Measurements from ENCODE around the gene ANKRD23. TPM values are rescaled to one million over a fixed set of nuclear protein-coding genes. Genes with fewer than 3 reads are reported as not detected.

Gene ANKRD23
- total RNA-seq, 3 donors from 2014 or later (not counting 1 experiment from before 2014, with no cell fraction given) = 8.3 to 11.2 (median 10.1) TPM

- no peak overlapping the region for H3K27ac Mint-ChIP-seq
- H3K4me3 ChIP-seq (ENCODE audit: low read length) = no peak overlapping the region
- no peaks in the 10 kb centered on the region for H3K9me3 ChIP-seq (ENCODE audit: control insufficient read depth, insufficient read depth, low read length)
- no peaks in the 10 kb centered on the region for H3K36me3 ChIP-seq (ENCODE audit: control insufficient read depth, insufficient read depth, low read length)
- no peak overlapping the region for H3K4me3 Mint-ChIP-seq
- DNase-seq (no peak), ATAC-seq (no peak)
- no peaks in the 10 kb centered on the region for H3K9me3 Mint-ChIP-seq
- no peaks in the 10 kb centered on the region for H3K36me3 Mint-ChIP-seq
- no peaks in the 10 kb centered on the region for H3K4me1 ChIP-seq (ENCODE audit: control insufficient read depth, insufficient read depth, low read length)
- intact Hi-C loops (cut with micrococcal nuclease) = no loop called here
- H3K4me1 Mint-ChIP-seq = peaks cover 0 to 9% of the 10 kb centered on the region in 2 donors
- WGBS (ENCODE audit: insufficient coverage) = 89% methylated on average over 6 of the region's 6 CpGs
- no peaks in the 10 kb centered on the region for H3K27me3 ChIP-seq (ENCODE audit: control insufficient read depth, insufficient read depth, low read length)
- TF ChIP-seq CTCF (IDR thresholded peaks at IDR 0.05) = no peak
- no peak overlapping the region for H3K27ac ChIP-seq (ENCODE audit: low read length)
- no peaks in the 10 kb centered on the region for H3K27me3 Mint-ChIP-seq (ENCODE audit: low read depth in 2 of 2)
Observed at GRCh38 chr2:96789245-96789617, 54.6 kb downstream of the ANKRD23 start.

GRCh38 chr2:96788442-96789244, 55.2 kb downstream of the ANKRD23 start:
- no peaks in the 10 kb centered on the region for H3K36me3 ChIP-seq (ENCODE audit: control insufficient read depth, insufficient read depth, low read length)
- no peak for TF ChIP-seq CTCF (IDR thresholded peaks at IDR 0.05)
- Mint-ChIP-seq H3K4me1 (peaks cover 0 to 9% of the 10 kb centered on the region in 2 donors), H3K9me3 (no peaks in the 10 kb centered on the region), H3K27ac (no peak overlapping the region), H3K4me3 (no peak overlapping the region), H3K27me3 (ENCODE audit: low read depth in 2 of 2) (no peaks in the 10 kb centered on the region), H3K36me3 (no peaks in the 10 kb centered on the region)
- DNase-seq (no peak), ATAC-seq (no peak)
- no peak overlapping the region for H3K4me3 ChIP-seq (ENCODE audit: low read length)
- H3K27ac ChIP-seq (ENCODE audit: low read length) = no peak overlapping the region
- no peaks in the 10 kb centered on the region for H3K9me3 ChIP-seq (ENCODE audit: control insufficient read depth, insufficient read depth, low read length)
- H3K27me3 ChIP-seq (ENCODE audit: control insufficient read depth, insufficient read depth, low read length) = no peaks in the 10 kb centered on the region
- WGBS (ENCODE audit: insufficient coverage) = 93% methylated on average over 17 of the region's 17 CpGs
- H3K4me1 ChIP-seq (ENCODE audit: control insufficient read depth, insufficient read depth, low read length) = no peaks in the 10 kb centered on the region
- intact Hi-C loops (cut with micrococcal nuclease) = no loop called here

Other genes with a start within 250 kb of the ANKRD23 start
- gene KANSL3, start 205.7 kb downstream of the ANKRD23 start, total RNA-seq = 10 to 100 TPM; 73.9 to 98.0 (median 83.5) TPM
- not detected for gene FER1L5, start 201.3 kb downstream of the ANKRD23 start, total RNA-seq
- gene LMAN2L, start 104.0 kb downstream of the ANKRD23 start, total RNA-seq = 1 to 10 TPM; 4.0 to 7.9 (median 5.9) TPM
- gene CNNM4, start 83.1 kb downstream of the ANKRD23 start, total RNA-seq = 10 to 100 TPM in 2 of 3 donors, 1 to 10 TPM in 1; 9.9 to 12.1 (median 10.7) TPM
- gene CNNM3, start 27.8 kb downstream of the ANKRD23 start, total RNA-seq = 10 to 100 TPM; 33.8 to 55.2 (median 45.6) TPM
- gene ANKRD39, start 14.0 kb upstream of the ANKRD23 start, total RNA-seq = 10 to 100 TPM; 15.5 to 22.3 (median 21.6) TPM
- 10 to 100 TPM; 51.8 to 78.1 (median 65.8) TPM for gene SEMA4C, start 26.1 kb upstream of the ANKRD23 start, total RNA-seq
- 1 to 10 TPM; 1.1 to 2.3 (median 1.2) TPM for gene FAM178B, start 142.6 kb upstream of the ANKRD23 start, total RNA-seq

Measured in natural killer cell (primary cell).